Type B pancreatic cell (in vitro differentiated cells): ENCODE data around the gene SQSTM1. TPM values are rescaled to one million over a fixed set of nuclear protein-coding genes. Genes with fewer than 3 reads are reported as not detected.

Experiments
- DNase-seq: peaks from one replicate; pipeline ENCODE4 v3.0.0; 2021; ENCODE audit warnings: mixed read lengths; ENCODE audit not compliant: unreplicated experiment; ENCODE audit errors: extremely low spot score
- H3K27ac Mint-ChIP-seq: 2 replicates; pipeline ENCODE4 v1.8.0; 2021; ENCODE audit warnings: mild to moderate bottlenecking, mixed read lengths
- H3K27me3 Mint-ChIP-seq: 2 replicates; pipeline ENCODE4 v1.8.0; 2021; ENCODE audit warnings: mixed read lengths
- H3K36me3 Mint-ChIP-seq: 2 replicates; pipeline ENCODE4 v1.8.0; 2021; ENCODE audit warnings: mixed read lengths
- H3K4me1 Mint-ChIP-seq: one replicate; pipeline ENCODE4 v1.8.0; 2021; ENCODE audit warnings: mixed read lengths; ENCODE audit not compliant: unreplicated experiment
- H3K4me3 Mint-ChIP-seq: 2 replicates; pipeline ENCODE4 v1.8.0; 2021; ENCODE audit warnings: mild to moderate bottlenecking, mixed read lengths
- H3K9me3 Mint-ChIP-seq: 2 replicates; pipeline ENCODE4 v1.8.0; 2021; ENCODE audit warnings: mixed read lengths
- total RNA-seq: library from RNA; stranded (reverse); gene quantifications from 2 replicates; pipeline ENCODE4 v1.2.1, GENCODE V29; 2021; ENCODE audit warnings: low replicate concordance
- TF ChIP-seq, protein P1 (sequence below): fragments of 200-600 bp; sonication (generic); conservative IDR thresholded peaks from 2 replicates; pipeline ENCODE4 v1.5.0; 2021; ENCODE audit warnings: antibody characterized with exemption, mild to moderate bottlenecking

The SQSTM1 gene
- total RNA-seq, 1 donor from 2014 or later: 133 TPM

DNA sequence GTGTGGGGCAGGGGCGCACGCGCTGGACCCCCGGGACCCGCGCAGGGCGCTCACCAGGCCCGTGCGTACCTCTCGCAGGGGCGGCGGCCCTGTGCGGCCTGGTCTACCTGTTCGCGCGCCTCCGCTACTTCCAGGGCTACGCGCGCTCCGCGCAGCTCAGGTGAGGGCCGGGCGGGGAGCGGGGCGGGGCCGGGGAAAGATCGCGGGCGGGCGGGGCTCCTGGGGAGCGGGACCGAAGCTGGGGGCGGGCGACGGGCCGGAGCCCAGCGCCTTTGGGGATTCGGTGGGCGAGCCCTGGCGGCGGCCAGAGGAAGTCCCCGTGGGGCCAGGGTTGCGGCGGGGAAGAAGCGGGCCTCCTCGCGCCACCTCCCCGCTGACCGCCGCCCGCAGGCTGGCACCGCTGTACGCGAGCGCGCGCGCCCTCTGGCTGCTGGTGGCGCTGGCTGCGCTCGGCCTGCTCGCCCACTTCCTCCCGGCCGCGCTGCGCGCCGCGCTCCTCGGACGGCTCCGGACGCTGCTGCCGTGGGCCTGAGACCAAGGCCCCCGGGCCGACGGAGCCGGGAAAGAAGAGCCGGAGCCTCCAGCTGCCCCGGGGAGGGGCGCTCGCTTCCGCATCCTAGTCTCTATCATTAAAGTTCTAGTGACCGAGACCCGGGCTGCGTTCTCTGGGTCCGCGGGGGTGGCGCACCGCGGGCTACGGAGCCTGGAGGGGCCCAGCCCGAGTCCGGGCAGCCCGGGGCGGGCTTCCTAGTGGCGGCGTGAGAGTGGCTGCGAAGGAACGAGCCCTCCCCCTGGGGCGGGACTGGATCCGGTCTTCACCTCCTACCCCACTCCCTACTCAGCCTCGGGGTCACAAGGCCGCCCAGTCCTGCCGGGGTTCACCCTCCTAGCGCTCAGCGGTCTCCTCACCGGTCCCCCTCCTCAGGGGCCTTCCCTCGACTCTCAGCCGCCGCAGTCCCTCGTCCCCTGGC is 24.6 kb upstream of the SQSTM1 start:
- Mint-ChIP-seq H3K4me1 (no peaks in the 10 kb centered on the region), H3K9me3 (no peaks in the 10 kb centered on the region), H3K27me3 (no peaks in the 10 kb centered on the region), H3K4me3 (peak overlapping the region; percentile 80), H3K36me3 (peaks cover 6% of the 10 kb centered on the region), H3K27ac (peak overlapping the region; percentile 66)
- TF ChIP-seq, protein P1, sequence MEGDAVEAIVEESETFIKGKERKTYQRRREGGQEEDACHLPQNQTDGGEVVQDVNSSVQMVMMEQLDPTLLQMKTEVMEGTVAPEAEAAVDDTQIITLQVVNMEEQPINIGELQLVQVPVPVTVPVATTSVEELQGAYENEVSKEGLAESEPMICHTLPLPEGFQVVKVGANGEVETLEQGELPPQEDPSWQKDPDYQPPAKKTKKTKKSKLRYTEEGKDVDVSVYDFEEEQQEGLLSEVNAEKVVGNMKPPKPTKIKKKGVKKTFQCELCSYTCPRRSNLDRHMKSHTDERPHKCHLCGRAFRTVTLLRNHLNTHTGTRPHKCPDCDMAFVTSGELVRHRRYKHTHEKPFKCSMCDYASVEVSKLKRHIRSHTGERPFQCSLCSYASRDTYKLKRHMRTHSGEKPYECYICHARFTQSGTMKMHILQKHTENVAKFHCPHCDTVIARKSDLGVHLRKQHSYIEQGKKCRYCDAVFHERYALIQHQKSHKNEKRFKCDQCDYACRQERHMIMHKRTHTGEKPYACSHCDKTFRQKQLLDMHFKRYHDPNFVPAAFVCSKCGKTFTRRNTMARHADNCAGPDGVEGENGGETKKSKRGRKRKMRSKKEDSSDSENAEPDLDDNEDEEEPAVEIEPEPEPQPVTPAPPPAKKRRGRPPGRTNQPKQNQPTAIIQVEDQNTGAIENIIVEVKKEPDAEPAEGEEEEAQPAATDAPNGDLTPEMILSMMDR: peak; percentile 81
- DNase-seq: peak; percentile 91

GRCh38 chr5:179796877-179797608 is 23.7 kb upstream of the SQSTM1 start:
- TF ChIP-seq, protein P1: no peak
- Mint-ChIP-seq H3K4me3 (peak overlapping the region; percentile 80), H3K36me3 (peaks cover 9% of the 10 kb centered on the region), H3K27ac (peak overlapping the region; percentile 66), H3K27me3 (no peaks in the 10 kb centered on the region), H3K4me1 (peaks cover 4% of the 10 kb centered on the region), H3K9me3 (no peaks in the 10 kb centered on the region)
- DNase-seq: no peak

DNA sequence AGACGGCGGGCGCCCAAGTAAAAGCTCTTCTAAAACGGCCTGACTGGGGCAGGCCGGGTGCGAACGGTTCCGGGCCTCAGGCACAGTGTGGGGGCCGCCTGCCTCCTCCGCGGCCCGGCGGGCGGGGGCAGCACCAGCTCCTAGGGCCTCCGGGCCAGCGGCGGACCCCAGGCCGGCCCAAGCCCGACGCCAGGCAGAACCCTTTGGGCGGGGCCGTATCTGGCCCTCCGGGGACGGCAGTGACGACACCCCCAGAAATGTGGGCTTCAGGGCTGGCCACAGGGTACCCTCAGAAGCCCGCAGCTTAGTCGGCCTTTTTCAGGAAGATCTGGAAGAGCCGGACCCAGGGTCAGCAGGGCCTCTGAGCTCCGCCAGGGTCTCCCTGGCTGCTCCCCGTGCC is 23.0 kb upstream of the SQSTM1 start:
- no peak overlapping the region for H3K4me3 Mint-ChIP-seq
- TF ChIP-seq, protein P1: no peak
- no peak for DNase-seq
- H3K4me1 Mint-ChIP-seq: peaks cover 5% of the 10 kb centered on the region
- no peaks in the 10 kb centered on the region for H3K9me3 Mint-ChIP-seq
- no peaks in the 10 kb centered on the region for H3K27me3 Mint-ChIP-seq
- no peak overlapping the region for H3K27ac Mint-ChIP-seq
- H3K36me3 Mint-ChIP-seq: peaks cover 9% of the 10 kb centered on the region

DNA sequence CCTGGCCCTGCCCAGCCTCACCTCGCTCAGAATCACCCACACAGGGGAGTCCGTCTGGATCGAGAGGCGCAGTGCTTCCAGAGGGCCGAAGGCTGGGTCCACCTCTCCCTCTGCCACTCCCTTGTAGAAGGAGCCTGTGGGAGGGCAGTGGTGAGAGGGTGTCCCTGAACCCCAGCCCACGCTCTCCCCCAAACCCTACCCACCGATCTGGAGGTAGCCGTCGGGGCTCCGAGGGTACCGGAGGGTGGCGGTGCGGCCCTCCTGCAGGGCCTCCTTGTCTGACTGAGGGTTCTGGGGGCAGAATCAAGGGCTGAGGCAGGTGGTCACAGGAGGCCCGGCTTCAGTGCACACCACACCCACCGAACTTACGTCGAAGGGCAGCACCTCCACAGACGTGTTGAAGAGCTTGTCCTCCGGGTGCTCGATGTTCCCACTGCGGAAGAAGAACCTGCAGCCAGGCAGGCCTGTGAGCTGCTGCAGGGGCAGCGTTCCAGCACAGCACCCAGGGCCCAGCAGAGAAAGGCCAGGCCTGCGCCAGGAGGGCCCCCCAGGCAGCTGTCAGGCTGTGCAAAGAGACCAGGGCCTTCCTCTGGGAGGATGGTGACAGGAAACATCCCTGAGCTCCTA is 22.4 kb upstream of the SQSTM1 start:
- TF ChIP-seq, protein P1: no peak
- H3K4me1 Mint-ChIP-seq: peaks cover 8% of the 10 kb centered on the region
- no peaks in the 10 kb centered on the region for H3K9me3 Mint-ChIP-seq
- no peak overlapping the region for H3K4me3 Mint-ChIP-seq
- H3K36me3 Mint-ChIP-seq: peaks cover 9% of the 10 kb centered on the region
- no peak for DNase-seq
- no peaks in the 10 kb centered on the region for H3K27me3 Mint-ChIP-seq
- no peak overlapping the region for H3K27ac Mint-ChIP-seq

GRCh38 chr5:179798771-179799643 is 21.7 kb upstream of the SQSTM1 start:
- no peak overlapping the region for H3K4me3 Mint-ChIP-seq

More at GRCh38 chr5:179798771-179799643, 21.7 kb upstream of the SQSTM1 start:
- Mint-ChIP-seq H3K4me1 (peaks cover 13% of the 10 kb centered on the region), H3K9me3 (no peaks in the 10 kb centered on the region), H3K27ac (no peak overlapping the region), H3K27me3 (no peaks in the 10 kb centered on the region), H3K36me3 (peaks cover 9% of the 10 kb centered on the region)
- TF ChIP-seq, protein P1: no peak
- DNase-seq: no peak
